GM12878 (cell line): Measurements from ENCODE around the gene MSH6. TPM values are rescaled to one million over a fixed set of nuclear protein-coding genes. Genes with fewer than 3 reads are reported as not detected.

Experiments
- ATAC-seq: fragments of 200-7000 bp; cut with Tn5 transposase; 3 replicates; pipeline ENCODE4 v1.9.1; 2020; ENCODE audit warnings: mild to moderate bottlenecking, moderate library complexity
- BruUV-seq: library from RNA; stranded (reverse); fragments of 400-500 nt; replicated peaks from 2 replicates; lab custom pipeline; 2021; lab: Mats Ljungman, UMichigan
- CTCF ChIA-PET: fragments of 300-600 bp; sonication (Branson Sonifier 250); formaldehyde crosslinking; extraction: SDS; loops from one replicate; lab custom pipeline; 2021; ENCODE audit warnings: inconsistent platforms; lab: Yijun Ruan, JAX
- POLR2A ChIA-PET: fragments of 350-600 bp; formaldehyde crosslinking; extraction: SDS; loops from one replicate; lab custom pipeline; 2021; ENCODE audit warnings: inconsistent platforms; lab: Charles Lee
- RAD21 ChIA-PET: fragments of 300-600 bp; sonication (Branson Sonifier 250); formaldehyde crosslinking; loops from one replicate; lab custom pipeline; 2023; ENCODE audit warnings: antibody characterized with exemption; ENCODE audit not compliant: unreplicated experiment; lab: Charles Lee
- SMC1A ChIA-PET: fragments of 300-600 bp; sonication (Branson Sonifier 250); formaldehyde crosslinking; loops from one replicate; lab custom pipeline; 2023; ENCODE audit not compliant: unreplicated experiment, uncharacterized antibody; lab: Charles Lee
- DNase-seq: peaks from one replicate; pipeline ENCODE4 v3.0.0-alpha.2; 2011; ENCODE audit warnings: low read depth, low spot score
- FAIRE-seq: peaks from 3 replicates; lab custom pipeline; 2011; peaks lifted over from hg19 to GRCh38; lab: Jason Lieb, UNC
- H2AFZ ChIP-seq: 2 replicates; pipeline ENCODE4 v1.6.0; 2011; ENCODE audit warnings: low read depth, low read length, control low read depth; ENCODE audit not compliant: control insufficient read depth
- H3K27ac ChIP-seq: 2 replicates; pipeline ENCODE4 v1.5.1; 2011; ENCODE audit warnings: control low read depth; ENCODE audit not compliant: control insufficient read depth, insufficient read depth
- H3K27me3 ChIP-seq, 2 experiments: replicated peaks in 1 of 2; 2 replicates each; pipeline versions ENCODE4 v1.6.0 to v1.6.1; 2011; ENCODE audit warnings: low read length in 1 of 2; ENCODE audit not compliant: control insufficient read depth in 2 of 2, insufficient read depth in 2 of 2
- H3K36me3 ChIP-seq, 2 experiments: 2 replicates each; pipeline ENCODE4 v1.5.1; 2011; ENCODE audit warnings: low read length in 1 of 2; ENCODE audit not compliant: control insufficient read depth in 2 of 2, insufficient read depth in 2 of 2
- H3K4me1 ChIP-seq: 2 replicates; pipeline ENCODE4 v1.6.1; 2011; ENCODE audit warnings: mild to moderate bottlenecking, low read length, moderate library complexity, mixed read lengths; ENCODE audit not compliant: control insufficient read depth, insufficient read depth
- H3K4me2 ChIP-seq: 2 replicates; pipeline ENCODE4 v1.6.0; 2011; ENCODE audit warnings: control low read depth; ENCODE audit not compliant: control insufficient read depth, insufficient read depth
- H3K4me3 ChIP-seq: fragments of 200-600 bp; sonication (generic); 2 replicates; pipeline ENCODE4 v1.5.1; 2016
- H3K79me2 ChIP-seq: 2 replicates; pipeline ENCODE4 v1.6.0; 2011; ENCODE audit warnings: low read length; ENCODE audit not compliant: control insufficient read depth, insufficient read depth
- H3K9ac ChIP-seq: 2 replicates; pipeline ENCODE4 v1.8.0; 2011; ENCODE audit warnings: low read length, control low read depth, mixed read lengths; ENCODE audit not compliant: control insufficient read depth, insufficient read depth
- H3K9me3 ChIP-seq: replicated peaks from 3 replicates; pipeline ENCODE4 v1.5.1; 2011; ENCODE audit warnings: mild to moderate bottlenecking, low read length; ENCODE audit not compliant: control insufficient read depth, insufficient read depth
- H4K20me1 ChIP-seq: 2 replicates; pipeline ENCODE4 v1.6.0; 2011; ENCODE audit not compliant: control insufficient read depth, insufficient read depth
- CEBPB ChIP-seq, 2 experiments: fragments of 150-350 bp in 1 of 2; IDR thresholded peaks; 2 replicates each; pipeline ENCODE4 v1.6.1; 2012 to 2014; ENCODE audit warnings: low read depth in 2 of 2, low read length in 2 of 2, borderline replicate concordance in 1 of 2, inconsistent platforms in 1 of 2
- EZH2 ChIP-seq: IDR thresholded peaks from 2 replicates; pipeline ENCODE4 v1.6.1; 2012; ENCODE audit warnings: low read depth, mild to moderate bottlenecking, control low read depth, inconsistent platforms, low read length, borderline replicate concordance; ENCODE audit not compliant: control insufficient read depth
- IKZF1 ChIP-seq: fragments of 450-650 bp; conservative IDR thresholded peaks from 2 replicates; pipeline ENCODE4 v1.6.1; 2017; ENCODE audit warnings: antibody characterized with exemption, mild to moderate bottlenecking
- KDM1A ChIP-seq: fragments of 200-600 bp; sonication (generic); IDR thresholded peaks from 2 replicates; pipeline ENCODE4 v1.6.1; 2016; ENCODE audit warnings: borderline replicate concordance
- MYB ChIP-seq: fragments of 150-350 bp; IDR thresholded peaks from 2 replicates; pipeline ENCODE4 v1.6.1; 2014; ENCODE audit warnings: mild to moderate bottlenecking, low read depth, low read length, borderline replicate concordance
- MYC ChIP-seq: IDR thresholded peaks from 2 replicates; pipeline ENCODE4 v1.6.1; 2011; ENCODE audit warnings: mild to moderate bottlenecking, low read length, moderate library complexity, inconsistent platforms; ENCODE audit not compliant: insufficient read depth, insufficient replicate concordance, insufficient read length, severe bottlenecking
- PAX5 ChIP-seq: IDR thresholded peaks from 2 replicates; pipeline ENCODE4 v1.6.1; 2011; ENCODE audit warnings: low read depth, low read length, borderline replicate concordance
- POLR2A ChIP-seq: IDR thresholded peaks from 2 replicates; pipeline ENCODE4 v1.6.1; 2011; ENCODE audit warnings: low read depth, mild to moderate bottlenecking, low read length
- RUNX3 ChIP-seq: IDR thresholded peaks from 2 replicates; pipeline ENCODE4 v1.6.1; 2012; ENCODE audit warnings: low read length, inconsistent platforms
- SMAD1 ChIP-seq: fragments of 450-650 bp; IDR thresholded peaks from 2 replicates; pipeline ENCODE4 v1.6.1; 2018; ENCODE audit warnings: mild to moderate bottlenecking, low read depth; ENCODE audit not compliant: partially characterized antibody
- SMAD5 ChIP-seq: IDR thresholded peaks from 2 replicates; pipeline ENCODE4 v1.6.1; 2016; ENCODE audit warnings: antibody characterized with exemption, low read depth
- SUZ12 ChIP-seq: fragments of 200-600 bp; sonication (generic); IDR thresholded peaks from one replicate; pipeline ENCODE4 v1.6.1; 2018; ENCODE audit warnings: antibody characterized with exemption, mild to moderate bottlenecking; ENCODE audit not compliant: unreplicated experiment
- TCF12 ChIP-seq: IDR thresholded peaks from 2 replicates; pipeline ENCODE4 v1.6.1; 2011; ENCODE audit warnings: low read depth, mild to moderate bottlenecking, low read length
- TCF7 ChIP-seq: IDR thresholded peaks from 2 replicates; pipeline ENCODE4 v1.6.1; 2014; ENCODE audit warnings: antibody characterized with exemption, borderline replicate concordance
- YY1 ChIP-seq: IDR thresholded peaks from 2 replicates; pipeline ENCODE4 v1.6.1; 2011; ENCODE audit warnings: low read depth, mild to moderate bottlenecking, low read length
- ZNF24 ChIP-seq: fragments of 450-650 bp; IDR thresholded peaks from 2 replicates; pipeline ENCODE4 v1.6.1; 2017; ENCODE audit warnings: antibody characterized with exemption, mild to moderate bottlenecking
- WGBS: methylation state at CpG from one replicate; pipeline ENCODE4 v1.1.6; 2016; ENCODE audit warnings: low lambda C conversion rate; ENCODE audit not compliant: insufficient replicate concordance, insufficient coverage; ENCODE audit errors: missing lambda C conversion rate; 5-methylcytosine and 5-hydroxymethylcytosine counted together
- in situ Hi-C: fragments of 300-500 bp; cut with MboI; formaldehyde crosslinking; loops from 9 replicates; pipeline ENCODE4 v1.14.3; 2018; ENCODE audit warnings: mixed read lengths
- intact Hi-C: fragments of 100-400 bp; cut with micrococcal nuclease; formaldehyde crosslinking; loops from one replicate; pipeline ENCODE4 v1.14.2; 2022; ENCODE audit not compliant: unreplicated experiment
- polyA plus RNA-seq, 11 experiments: library from polyadenylated mRNA; depleted of rRNA in 4 of 11; unstranded in 6 of 11; stranded (reverse) in 5 of 11; fragments of >200 nt; fragmentation: Nextera tagmentation in 4 of 11; fragmentation: Illumina TruSeq in 1 of 11; extraction: Ambion mirVana in 4 of 11; extraction: Trizol in 1 of 11; gene quantifications; 1 replicate in 1 of 11; 2 replicates in 10 of 11; pipeline versions ENCODE4 v1.2.1 to v1.2.3, GENCODE V29; 2011 to 2016; ENCODE audit warnings: inconsistent platforms in 2 of 11, missing spikeins in 2 of 11, low read depth in 1 of 11
- total RNA-seq, 4 experiments: library from RNA; depleted of rRNA in 3 of 4; stranded (reverse); fragments of >200 nt in 3 of 4; fragmentation: Illumina TruSeq in 1 of 4; extraction: Trizol in 1 of 4; gene quantifications; 2 replicates each; pipeline versions ENCODE4 v1.2.1 to v1.2.3, GENCODE V29; 2013 to 2021

MSH6 gene
- total and polyA plus RNA-seq, 10 of the 15 experiments (the other 5 are each of a cell fraction or from before 2014, with no cell fraction given) = 12.4 to 108 (median 67.4) TPM

DNA sequence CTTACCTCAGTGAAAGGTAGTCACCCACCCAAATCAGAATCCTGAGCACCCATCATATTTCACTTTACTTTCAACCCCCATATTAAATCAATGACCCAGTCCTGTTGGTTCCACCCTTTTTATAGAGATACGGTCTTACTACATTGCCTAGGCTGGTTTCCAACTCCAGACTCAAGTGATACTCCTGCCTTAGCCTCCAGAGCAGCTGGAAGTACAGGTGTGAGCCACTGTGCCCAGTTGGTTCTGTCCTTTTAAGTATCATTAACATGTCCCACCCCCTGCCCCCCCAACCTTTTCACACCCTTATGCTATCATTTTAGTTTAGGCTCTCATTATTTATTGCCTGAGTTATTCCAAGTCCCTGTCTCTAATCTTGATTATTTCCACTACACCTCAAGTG, 28.7 kb downstream of the MSH6 start (continued):
- no peak for TF ChIP-seq CEBPB (IDR thresholded peaks at IDR 0.05; ENCODE audit: borderline replicate concordance in 1 of 2, low read depth in 2 of 2, low read length in 2 of 2)
- TF ChIP-seq ZNF24 = no peak
- TF ChIP-seq TCF12 = no peak
- TF ChIP-seq EZH2 = no peak

DNA sequence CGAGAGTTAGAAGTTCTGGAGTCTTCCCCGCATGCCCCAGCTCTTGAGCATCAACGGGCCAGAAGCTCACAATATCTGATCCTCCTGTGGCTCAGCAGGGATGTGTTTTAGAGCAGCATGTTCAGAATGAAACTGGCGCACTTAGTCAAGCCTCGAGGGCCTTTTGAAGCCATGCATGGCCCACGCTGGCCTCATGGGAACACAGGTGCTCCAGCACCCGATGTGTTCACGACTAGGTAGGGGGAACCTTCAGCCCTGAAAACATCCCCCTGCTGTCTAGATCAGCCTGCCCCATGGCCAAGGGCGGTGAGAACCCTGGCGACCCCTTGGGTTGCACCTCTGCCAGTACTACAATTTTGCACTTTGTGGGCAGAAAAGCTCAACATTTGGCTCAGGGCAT, 32.8 kb downstream of the MSH6 start:
- intact Hi-C loops (no loop called here), in situ Hi-C loops (no loop called here)
- no peak overlapping the region for H3K4me3 ChIP-seq
- no TSS peak for BruUV-seq
- H3K79me2 ChIP-seq = no peaks in the 10 kb centered on the region
- H3K36me3 ChIP-seq = peaks cover 6 to 46% of the 10 kb centered on the region in 2 experiments
- TF ChIP-seq RUNX3 (peak; percentile 14; the same call in 1 of the 2 replicates), MYB (no peak), TCF7 (peak; percentile 91), PAX5 (0 out of 2 replicates have a peak, but pooled peaks have one; percentile 31), SMAD1 (no peak), MYC (no peak), POLR2A (peak; percentile 39; the same call in 1 of the 2 replicates), ZNF24 (no peak), TCF12 (0 out of 2 replicates have a peak, but pooled peaks have one; percentile 53), YY1 (0 out of 2 replicates have a peak, but pooled peaks have one; percentile 25), SUZ12 (no peak), KDM1A (no peak), SMAD5 (no peak), IKZF1 (no peak)
- CTCF ChIA-PET = no interaction called here
- no peaks in the 10 kb centered on the region for H4K20me1 ChIP-seq
- ATAC-seq (peak; percentile 37), FAIRE-seq (no peak), DNase-seq (no peak)
- H3K4me1 ChIP-seq = peaks cover 3% of the 10 kb centered on the region; the same call in 1 of the 2 replicates
- no peaks in the 10 kb centered on the region for H3K9me3 ChIP-seq
- H3K4me2 ChIP-seq = no peak overlapping the region
- no peaks in the 10 kb centered on the region for H3K27me3 ChIP-seq
- H3K9ac ChIP-seq = no peak overlapping the region
- no peak overlapping the region for H2AFZ ChIP-seq
- SMC1A ChIA-PET = interaction anchor here (2.3 kb wide), 1 partner anchor 18 kb away, joined by 6 read pairs; no protein-coding TSS in a partner anchor
- H3K27ac ChIP-seq = no peak overlapping the region
- RAD21 ChIA-PET = interaction anchor here (1.6 kb wide), 1 partner anchor 91 kb away, joined by 4 read pairs; the partner anchor contains the start of gene FBXO11
- 7% methylated on average over 10 of the region's 10 CpGs for WGBS
- POLR2A ChIA-PET = interaction anchor here (1.0 kb wide), 1 partner anchor 8 kb away, joined by 3 read pairs; no protein-coding TSS in a partner anchor
